SU-DHL-6 (cell line): ENCODE measurements around the gene RBKS.

ENCODE experiments used
- CTCF ChIP-seq: fragments of 200-600 bp; sonication (generic); IDR thresholded peaks from one replicate; pipeline ENCODE4 v1.5.1; 2017; ENCODE audit warnings: antibody characterized with exemption, mild to moderate bottlenecking, low read length, moderate library complexity; ENCODE audit not compliant: insufficient read depth, poor library complexity, severe bottlenecking
- EZH2phosphoT487 ChIP-seq: fragments of 200-600 bp; sonication (generic), shearing (Covaris generic); conservative IDR thresholded peaks from 2 replicates; pipeline ENCODE4 v1.6.1; 2018; ENCODE audit warnings: mild to moderate bottlenecking, antibody characterized with exemption, low read length, moderate library complexity, mixed read lengths

- no peak for TF ChIP-seq CTCF
- TF ChIP-seq EZH2phosphoT487, result no peak
Measured at GRCh38 chr2:27776097-27776496, 114.1 kb downstream of the RBKS start.
